Stomach (tissue), 4 donors: Measurements from ENCODE around the gene SVIP.

Experiments used
- POLR2A ChIP-seq, 4 donors: fragments of 450-650 bp; IDR thresholded peaks; one replicate each; pipeline ENCODE4 v1.6.1; 2016; ENCODE audit warnings: antibody characterized with exemption in 4 of 4, control low read depth in 2 of 4, mild to moderate bottlenecking in 1 of 4, moderate library complexity in 1 of 4
- TF ChIP-seq, protein P1 (sequence below), 7 experiments: fragments of 450-650 bp in 4 of 7; fragments of 200-600 bp in 3 of 7; sonication (generic) in 3 of 7; IDR thresholded peaks; one replicate each; pipeline ENCODE4 v1.5.1; 2016 to 2019; ENCODE audit warnings: antibody characterized with exemption in 7 of 7, control low read depth in 2 of 7, mild to moderate bottlenecking in 1 of 7

DNA sequence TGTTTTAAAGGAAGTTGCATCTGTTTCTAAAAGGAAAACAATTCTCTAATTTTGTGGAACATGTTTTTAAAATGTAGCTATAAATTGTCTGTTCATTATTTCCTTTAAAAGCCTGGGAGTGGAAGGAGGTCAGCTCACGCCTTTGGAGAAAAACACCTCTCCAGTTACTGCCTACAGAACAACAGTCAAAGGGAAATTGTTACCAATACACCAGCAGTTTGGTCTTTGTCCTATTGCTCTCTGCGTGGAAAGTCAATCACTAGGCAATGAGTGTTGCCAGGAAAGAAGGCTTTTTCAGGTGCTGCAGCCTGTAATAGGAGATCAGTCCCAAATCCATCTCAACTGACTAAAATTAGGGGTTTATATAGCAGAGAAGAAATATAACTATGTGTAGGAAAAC lies 22.2 kb downstream of the SVIP start:
- no peak for TF ChIP-seq POLR2A (IDR thresholded peaks at IDR 0.05)
- TF ChIP-seq, protein P1, sequence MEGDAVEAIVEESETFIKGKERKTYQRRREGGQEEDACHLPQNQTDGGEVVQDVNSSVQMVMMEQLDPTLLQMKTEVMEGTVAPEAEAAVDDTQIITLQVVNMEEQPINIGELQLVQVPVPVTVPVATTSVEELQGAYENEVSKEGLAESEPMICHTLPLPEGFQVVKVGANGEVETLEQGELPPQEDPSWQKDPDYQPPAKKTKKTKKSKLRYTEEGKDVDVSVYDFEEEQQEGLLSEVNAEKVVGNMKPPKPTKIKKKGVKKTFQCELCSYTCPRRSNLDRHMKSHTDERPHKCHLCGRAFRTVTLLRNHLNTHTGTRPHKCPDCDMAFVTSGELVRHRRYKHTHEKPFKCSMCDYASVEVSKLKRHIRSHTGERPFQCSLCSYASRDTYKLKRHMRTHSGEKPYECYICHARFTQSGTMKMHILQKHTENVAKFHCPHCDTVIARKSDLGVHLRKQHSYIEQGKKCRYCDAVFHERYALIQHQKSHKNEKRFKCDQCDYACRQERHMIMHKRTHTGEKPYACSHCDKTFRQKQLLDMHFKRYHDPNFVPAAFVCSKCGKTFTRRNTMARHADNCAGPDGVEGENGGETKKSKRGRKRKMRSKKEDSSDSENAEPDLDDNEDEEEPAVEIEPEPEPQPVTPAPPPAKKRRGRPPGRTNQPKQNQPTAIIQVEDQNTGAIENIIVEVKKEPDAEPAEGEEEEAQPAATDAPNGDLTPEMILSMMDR (IDR thresholded peaks at IDR 0.05), result no peak
